SK-N-SH (cell line): ENCODE measurements around the gene RBM4B. TPM values are rescaled to one million over a fixed set of nuclear protein-coding genes. Genes with fewer than 3 reads are reported as not detected.
A peak's percentile ranks its signal among the peaks of the same experiment; 100 is the strongest.

Experiments
- CTCF ChIA-PET: fragments of 300-600, 350-600 bp; formaldehyde crosslinking; extraction: SDS; loops from one replicate; lab custom pipeline; 2021; lab: Yijun Ruan, JAX
- POLR2A ChIA-PET: fragments of 350-600 bp; sonication (Branson Sonifier 250); formaldehyde crosslinking; extraction: SDS; loops from one replicate; lab custom pipeline; 2020; ENCODE audit warnings: antibody characterized with exemption, inconsistent platforms; lab: Yijun Ruan, JAX
- DNase-seq: peaks from one replicate; pipeline ENCODE4 v3.0.0; 2012
- H2AFZ ChIP-seq: fragments of 200-600 bp; sonication (generic); 2 replicates; pipeline ENCODE4 v1.8.1; 2016; ENCODE audit warnings: antibody characterized with exemption, mild to moderate bottlenecking, low read depth
- H3F3A ChIP-seq: fragments of 200-600 bp; sonication (generic); replicated peaks from 2 replicates; pipeline ENCODE3; 2016; ENCODE audit warnings: antibody characterized with exemption, mild to moderate bottlenecking; ENCODE audit not compliant: insufficient read depth
- H3K27ac ChIP-seq, 2 experiments: fragments of 200-500 bp in 1 of 2; fragments of 200-600 bp in 1 of 2; sonication (Bioruptor generic) in 1 of 2; sonication (generic), shearing (Covaris generic) in 1 of 2; 2 replicates each; pipeline versions ENCODE4 v1.5.1 to v1.6.1; 2014 to 2016; ENCODE audit warnings: low read depth in 2 of 2, inconsistent platforms in 1 of 2, low read length in 1 of 2, mild to moderate bottlenecking in 1 of 2, mixed read lengths in 1 of 2
- H3K27me3 ChIP-seq: fragments of 200-600 bp; sonication (generic), shearing (Covaris generic); 2 replicates; pipeline ENCODE4 v1.6.1; 2016; ENCODE audit warnings: mixed run types; ENCODE audit not compliant: insufficient read depth
- H3K36me3 ChIP-seq, 2 experiments: fragments of 200-500 bp in 1 of 2; fragments of 200-600 bp in 1 of 2; sonication (Bioruptor generic) in 1 of 2; sonication (generic) in 1 of 2; replicated peaks in 1 of 2; 2 replicates each; pipeline versions ENCODE3 to v1.5.1; 2014 to 2016; ENCODE audit warnings: low read length in 1 of 2, mild to moderate bottlenecking in 1 of 2; ENCODE audit not compliant: insufficient read depth in 2 of 2, control insufficient read depth in 1 of 2
- H3K4me1 ChIP-seq, 2 experiments: fragments of 200-500 bp in 1 of 2; fragments of 200-600 bp in 1 of 2; sonication (Bioruptor generic) in 1 of 2; sonication (generic), shearing (Covaris generic) in 1 of 2; 2 replicates each; pipeline versions ENCODE4 v1.5.1 to v1.6.1; 2014 to 2016; ENCODE audit warnings: low read depth in 1 of 2, low read length in 1 of 2, mixed run types in 1 of 2; ENCODE audit not compliant: insufficient read depth in 2 of 2, control insufficient read depth in 1 of 2
- H3K4me2 ChIP-seq: fragments of 200-600 bp; sonication (generic), shearing (Covaris generic); 2 replicates; pipeline ENCODE4 v1.6.1; 2017; ENCODE audit warnings: mixed run types
- H3K4me3 ChIP-seq, 2 experiments: fragments of 200-500 bp in 1 of 2; fragments of 200-600 bp in 1 of 2; sonication (Bioruptor generic) in 1 of 2; sonication (generic), shearing (Covaris generic) in 1 of 2; 2 replicates each; pipeline versions ENCODE4 v1.5.1 to v1.8.1; 2014 to 2016; ENCODE audit warnings: low read depth in 2 of 2, inconsistent platforms in 1 of 2, low read length in 1 of 2, mild to moderate bottlenecking in 1 of 2, mixed read lengths in 1 of 2, moderate library complexity in 1 of 2
- H3K79me2 ChIP-seq: fragments of 200-600 bp; sonication (generic); 2 replicates; pipeline ENCODE4 v1.8.1; 2017; ENCODE audit warnings: mild to moderate bottlenecking; ENCODE audit not compliant: insufficient read depth
- H3K9ac ChIP-seq: fragments of 200-600 bp; sonication (generic); 2 replicates; pipeline ENCODE4 v1.6.1; 2017; ENCODE audit warnings: mixed run types
- H3K9me2 ChIP-seq: fragments of 200-600 bp; sonication (generic); 2 replicates; pipeline ENCODE4 v1.6.1; 2017; ENCODE audit warnings: mixed run types
- H3K9me3 ChIP-seq: fragments of 200-600 bp; sonication (generic); 2 replicates; pipeline ENCODE4 v1.6.1; 2017; ENCODE audit warnings: mixed run types, mild to moderate bottlenecking, moderate library complexity
- H4K20me1 ChIP-seq: fragments of 200-600 bp; sonication (generic); 2 replicates; pipeline ENCODE4 v1.6.1; 2017; ENCODE audit warnings: mild to moderate bottlenecking, mixed run types; ENCODE audit not compliant: insufficient read depth
- ELF1 ChIP-seq: IDR thresholded peaks from 2 replicates; pipeline ENCODE4 v1.4.0; 2012
- EP300 ChIP-seq, 2 experiments: IDR thresholded peaks; 2 replicates each; pipeline versions ENCODE4 v1.4.0 to v1.6.1; 2012; ENCODE audit warnings: borderline replicate concordance in 1 of 2, low read depth in 1 of 2, low read length in 1 of 2
- FOSL2 ChIP-seq: IDR thresholded peaks from 2 replicates; pipeline ENCODE4 v1.4.0; 2012; ENCODE audit warnings: low read depth, mild to moderate bottlenecking, moderate library complexity, borderline replicate concordance
- GABPA ChIP-seq: IDR thresholded peaks from 2 replicates; pipeline ENCODE4 v1.4.0; 2012; ENCODE audit warnings: low read depth, mild to moderate bottlenecking
- GATA2 ChIP-seq: sonication (generic); formaldehyde crosslinking; IDR thresholded peaks from 2 replicates; pipeline ENCODE4 v1.5.0; 2020; ENCODE audit warnings: mild to moderate bottlenecking, missing genetic modification reagents
- NFIC ChIP-seq: IDR thresholded peaks from 2 replicates; pipeline ENCODE4 v1.4.0; 2012; ENCODE audit warnings: borderline replicate concordance
- NRF1 ChIP-seq: IDR thresholded peaks from 2 replicates; pipeline ENCODE4 v1.6.1; 2012; ENCODE audit warnings: low read depth, mild to moderate bottlenecking, low read length
- POLR2AphosphoS5 ChIP-seq: IDR thresholded peaks from 2 replicates; pipeline ENCODE4 v1.6.1; 2012; ENCODE audit warnings: low read depth, low read length
- RAD21 ChIP-seq: IDR thresholded peaks from 2 replicates; pipeline ENCODE4 v1.6.1; 2012; ENCODE audit warnings: mild to moderate bottlenecking, low read length
- RCOR1 ChIP-seq: fragments of 150-350 bp; IDR thresholded peaks from 2 replicates; pipeline ENCODE4 v1.6.1; 2017; ENCODE audit warnings: antibody characterized with exemption, low read length
- RXRA ChIP-seq: IDR thresholded peaks from 2 replicates; pipeline ENCODE4 v1.4.0; 2012; ENCODE audit warnings: low read depth, mild to moderate bottlenecking, borderline replicate concordance
- SIN3A ChIP-seq: IDR thresholded peaks from 2 replicates; pipeline ENCODE4 v1.6.1; 2012; ENCODE audit warnings: low read depth, mild to moderate bottlenecking, low read length, moderate library complexity, borderline replicate concordance
- TAF1 ChIP-seq: IDR thresholded peaks from 2 replicates; pipeline ENCODE4 v1.6.1; 2012; ENCODE audit warnings: low read depth, mild to moderate bottlenecking, low read length, moderate library complexity, borderline replicate concordance
- TCF12 ChIP-seq: IDR thresholded peaks from 2 replicates; pipeline ENCODE4 v1.4.0; 2012
- TEAD4 ChIP-seq: IDR thresholded peaks from 2 replicates; pipeline ENCODE4 v1.4.0; 2012; ENCODE audit warnings: mild to moderate bottlenecking, borderline replicate concordance; ENCODE audit not compliant: insufficient read depth
- USF1 ChIP-seq: IDR thresholded peaks from 2 replicates; pipeline ENCODE4 v1.4.0; 2012; ENCODE audit warnings: low read depth, borderline replicate concordance
- USF2 ChIP-seq: fragments of 150-350 bp; IDR thresholded peaks from 2 replicates; pipeline ENCODE4 v1.6.1; 2017; ENCODE audit warnings: antibody characterized with exemption, low read length, low read depth, borderline replicate concordance
- ZBTB33 ChIP-seq: IDR thresholded peaks from 2 replicates; pipeline ENCODE4 v1.4.0; 2012; ENCODE audit warnings: low read depth, borderline replicate concordance
- WGBS: methylation state at CpG from one replicate; pipeline ENCODE4 v1.1.6; 2017; ENCODE audit warnings: low lambda C conversion rate; 5-methylcytosine and 5-hydroxymethylcytosine counted together
- polyA plus RNA-seq, 3 experiments: library from polyadenylated mRNA; depleted of rRNA; stranded (reverse); fragments of >200 nt; gene quantifications; 2 replicates each; pipeline ENCODE4 v1.2.3, GENCODE V29; 2012

Gene RBM4B
- polyA plus RNA-seq, 1 of the 3 experiments (the other 2 are of a cell fraction): 31.1 TPM

GRCh38 chr11:66677599-66678375, at the start of gene RBM4B (continued):
- TF ChIP-seq POLR2AphosphoS5: peak; percentile 67
- TF ChIP-seq RAD21: no peak
- TF ChIP-seq TEAD4: no peak
- TF ChIP-seq TCF12: 0 out of 2 replicates have a peak, but pooled peaks have one; percentile 6
- no peak for TF ChIP-seq USF2
- 0 out of 2 replicates have a peak, but pooled peaks have one; percentile 14 for TF ChIP-seq USF1
- 0 out of 2 replicates have a peak, but pooled peaks have one; percentile 13 for TF ChIP-seq GABPA
- no peak for TF ChIP-seq FOSL2
- TF ChIP-seq ZBTB33: peak; percentile 95

- no peaks in the 10 kb centered on the region for H4K20me1 ChIP-seq
- no peak for DNase-seq
- no peak overlapping the region for H3K27ac ChIP-seq
- TF ChIP-seq NRF1 (no peak), GABPA (no peak), NFIC (no peak), SIN3A (no peak), TAF1 (no peak), EP300 (IDR thresholded peaks at IDR 0.05; ENCODE audit: borderline replicate concordance in 1 of 2, low read depth in 1 of 2, low read length in 1 of 2) (no peak), RCOR1 (no peak), ZBTB33 (no peak), USF1 (no peak), GATA2 (no peak), ELF1 (no peak), RXRA (no peak), FOSL2 (no peak)
- H3K9ac ChIP-seq: no peak overlapping the region
- H3K4me3 ChIP-seq: no peak overlapping the region
- no peak overlapping the region for H2AFZ ChIP-seq
- H3K9me2 ChIP-seq: no peaks in the 10 kb centered on the region
- no peaks in the 10 kb centered on the region for H3K79me2 ChIP-seq
- H3K4me2 ChIP-seq: no peak overlapping the region
- WGBS: 96% methylated on average over 10 of the region's 10 CpGs
- H3K4me1 ChIP-seq: peaks cover under 1 to 26% of the 10 kb centered on the region in 2 experiments; a peak in 2 of 4 replicates
- no peaks in the 10 kb centered on the region for H3F3A ChIP-seq
- no peaks in the 10 kb centered on the region for H3K36me3 ChIP-seq
- no peaks in the 10 kb centered on the region for H3K9me3 ChIP-seq
- H3K27me3 ChIP-seq: no peaks in the 10 kb centered on the region
- CTCF ChIA-PET: interaction anchor here (0.7 to 2.5 kb wide), 6 partner anchors 11 to 250 kb away, joined by 3 to 10 read pairs (median 5); partner anchors contain the start of gene C11orf86
- POLR2A ChIA-PET: no interaction called here
Measured at GRCh38 chr11:66725647-66726046, 48.0 kb upstream of the RBM4B start.
